Activated naive CD8-positive, alpha-beta T cell treated with anti-CD3 and anti-CD28 coated beads, Interleukin-2, amount 10 ng/mL, durations not matched to agents 7 days and 5 days (primary cell): Measurements from ENCODE around the gene KCNK6. TPM values are rescaled to one million over a fixed set of nuclear protein-coding genes. Genes with fewer than 3 reads are reported as not detected.

Source experiments
- ATAC-seq: fragments of 150-1000 bp; cut with Tn5 transposase; one replicate; pipeline ENCODE4 v1.10.0; 2021; ENCODE audit warnings: low read depth, moderate library complexity
- POLR2A ChIA-PET: fragments of 350-600 bp; sonication (Branson Sonifier 250); formaldehyde crosslinking; loops from one replicate; lab custom pipeline; 2021; ENCODE audit warnings: antibody characterized with exemption; lab: Charles Lee
- DNase-seq: peaks from one replicate; pipeline ENCODE4 v3.0.0; 2021
- H3K27ac Mint-ChIP-seq: one replicate; pipeline ENCODE4 v1.8.0; 2022; ENCODE audit warnings: mild to moderate bottlenecking, mixed read lengths
- H3K27me3 Mint-ChIP-seq: one replicate; pipeline ENCODE4 v1.8.0; 2022; ENCODE audit warnings: mild to moderate bottlenecking, moderate library complexity, mixed read lengths
- H3K36me3 Mint-ChIP-seq: one replicate; pipeline ENCODE4 v1.8.0; 2021; ENCODE audit warnings: mild to moderate bottlenecking, mixed read lengths
- H3K4me1 Mint-ChIP-seq: one replicate; pipeline ENCODE4 v1.8.0; 2021; ENCODE audit warnings: mixed read lengths
- H3K4me3 Mint-ChIP-seq: one replicate; pipeline ENCODE4 v1.8.0; 2022; ENCODE audit warnings: mild to moderate bottlenecking, moderate library complexity, mixed read lengths
- H3K9me3 Mint-ChIP-seq: one replicate; pipeline ENCODE4 v1.8.0; 2021; ENCODE audit warnings: mixed read lengths
- total RNA-seq, 2 experiments: library from RNA; stranded (reverse); gene quantifications; one replicate each; pipeline ENCODE4 v1.2.3, GENCODE V29; 2021

KCNK6 gene
- total RNA-seq, 2 experiments from 2014 or later, result 12.9 to 13.3 TPM

DNA sequence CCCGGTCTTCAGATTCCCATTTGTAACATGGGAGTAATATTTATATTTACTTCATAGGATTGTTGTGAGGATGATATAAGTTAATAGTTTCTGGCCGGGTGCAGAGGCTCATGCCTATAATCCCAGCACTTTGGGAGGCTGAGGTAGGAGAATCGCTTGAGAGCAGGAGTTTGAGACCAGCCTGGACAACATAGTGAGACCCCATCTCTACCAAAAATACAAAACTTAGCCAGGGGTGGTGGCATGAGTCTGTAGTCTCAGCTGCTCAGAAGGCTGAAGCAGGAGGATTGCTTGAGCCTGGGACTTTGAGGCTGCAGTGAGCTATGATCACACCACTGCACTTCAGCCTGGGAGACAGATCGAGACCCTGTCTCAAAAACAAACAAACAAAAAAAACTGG is 27.2 kb downstream of the KCNK6 start:
- Mint-ChIP-seq H3K27me3 (no peaks in the 10 kb centered on the region), H3K27ac (no peak overlapping the region), H3K4me3 (no peak overlapping the region), H3K36me3 (no peaks in the 10 kb centered on the region), H3K9me3 (no peaks in the 10 kb centered on the region), H3K4me1 (no peaks in the 10 kb centered on the region)
- DNase-seq, result no peak
- POLR2A ChIA-PET, result no interaction called here
- ATAC-seq, result no peak

DNA sequence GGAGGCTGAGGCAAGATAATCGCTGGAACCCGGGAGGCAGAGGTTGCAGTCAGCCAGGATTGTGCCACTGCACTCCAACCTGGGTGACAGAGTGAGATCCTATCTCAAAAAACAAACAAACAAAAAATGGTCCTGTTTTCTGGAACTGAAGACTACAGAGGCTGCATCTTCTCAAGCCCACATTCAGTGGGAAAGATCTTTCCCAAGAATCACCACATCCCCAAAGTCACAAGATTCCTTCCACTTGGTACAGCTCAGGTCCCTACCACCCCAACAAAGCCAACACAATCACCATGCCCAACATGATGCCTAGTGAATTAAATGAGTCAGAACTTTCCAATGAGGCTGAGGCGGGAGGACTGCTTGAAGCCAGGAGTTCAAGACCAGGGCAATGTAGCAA is 31.2 kb downstream of the KCNK6 start:
- Mint-ChIP-seq H3K4me3 (no peak overlapping the region), H3K9me3 (no peaks in the 10 kb centered on the region), H3K36me3 (no peaks in the 10 kb centered on the region)

DNA sequence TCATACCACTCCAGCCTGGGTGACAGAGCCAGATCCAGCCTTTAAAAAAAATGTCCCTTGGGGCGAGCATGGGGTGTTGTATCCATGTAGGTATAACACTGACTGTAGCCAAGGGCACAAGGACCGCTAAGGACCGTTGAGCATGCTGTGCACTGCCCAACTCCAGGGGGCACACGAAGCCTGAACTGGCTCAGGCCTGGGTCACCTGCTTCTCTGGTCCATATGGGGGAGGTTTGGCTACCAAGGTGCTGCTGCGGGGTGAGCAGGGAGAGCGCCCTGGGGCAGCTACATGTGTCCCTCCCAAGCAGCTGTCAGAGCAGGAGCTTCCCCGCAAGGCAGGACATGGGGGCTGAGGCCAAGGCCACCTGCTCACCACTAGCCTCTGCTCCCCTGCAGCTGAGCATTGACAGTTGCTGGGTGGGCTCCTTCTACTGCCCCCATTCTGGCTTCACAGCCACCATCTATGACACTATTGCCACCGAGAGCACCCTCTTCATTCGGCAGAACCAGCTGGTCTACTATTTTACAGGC is 32.3 kb downstream of the KCNK6 start:
- DNase-seq (no peak), ATAC-seq (no peak)
- no peak overlapping the region for H3K27ac Mint-ChIP-seq
- no peaks in the 10 kb centered on the region for H3K9me3 Mint-ChIP-seq
- H3K27me3 Mint-ChIP-seq, result peaks cover 6% of the 10 kb centered on the region
- no peaks in the 10 kb centered on the region for H3K36me3 Mint-ChIP-seq
- POLR2A ChIA-PET, result interaction anchor here (0.5 kb wide), 1 partner anchor 554 kb away, joined by 4 read pairs; no protein-coding TSS in a partner anchor
- no peak overlapping the region for H3K4me3 Mint-ChIP-seq
- no peaks in the 10 kb centered on the region for H3K4me1 Mint-ChIP-seq

More for the DNA sequence above, 31.2 kb downstream of the KCNK6 start:
- POLR2A ChIA-PET, result no interaction called here
- no peaks in the 10 kb centered on the region for H3K4me1 Mint-ChIP-seq
- DNase-seq (no peak), ATAC-seq (no peak)
- no peaks in the 10 kb centered on the region for H3K27me3 Mint-ChIP-seq
- no peak overlapping the region for H3K27ac Mint-ChIP-seq

DNA sequence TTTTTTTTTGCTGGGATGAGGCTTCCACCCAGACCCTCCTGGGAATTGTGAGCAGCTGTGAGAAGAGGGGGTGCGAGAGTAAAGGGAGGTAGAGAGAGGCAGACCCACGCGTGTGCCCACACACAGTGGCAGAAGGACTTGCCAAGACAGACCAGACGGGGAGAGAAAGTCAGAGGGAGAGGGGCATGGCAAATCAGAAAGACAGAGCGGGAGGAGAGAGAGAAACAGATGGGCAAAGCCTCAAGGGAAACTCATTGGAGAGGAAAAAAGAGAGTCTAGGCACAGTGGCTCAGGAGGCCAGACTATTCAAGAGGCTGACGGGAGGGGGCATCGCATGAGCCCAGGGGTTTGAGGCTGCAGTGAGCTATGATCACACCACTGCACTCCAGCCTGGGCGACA is 33.0 kb downstream of the KCNK6 start:
- no peaks in the 10 kb centered on the region for H3K9me3 Mint-ChIP-seq
- no peaks in the 10 kb centered on the region for H3K4me1 Mint-ChIP-seq
- H3K27me3 Mint-ChIP-seq, result peaks cover 9% of the 10 kb centered on the region
- H3K27ac Mint-ChIP-seq, result no peak overlapping the region
- ATAC-seq, result no peak
- no peaks in the 10 kb centered on the region for H3K36me3 Mint-ChIP-seq
- POLR2A ChIA-PET, result interaction anchor here (0.5 kb wide), 1 partner anchor 553 kb away, joined by 4 read pairs; no protein-coding TSS in a partner anchor
- H3K4me3 Mint-ChIP-seq, result no peak overlapping the region
- DNase-seq, result no peak

DNA sequence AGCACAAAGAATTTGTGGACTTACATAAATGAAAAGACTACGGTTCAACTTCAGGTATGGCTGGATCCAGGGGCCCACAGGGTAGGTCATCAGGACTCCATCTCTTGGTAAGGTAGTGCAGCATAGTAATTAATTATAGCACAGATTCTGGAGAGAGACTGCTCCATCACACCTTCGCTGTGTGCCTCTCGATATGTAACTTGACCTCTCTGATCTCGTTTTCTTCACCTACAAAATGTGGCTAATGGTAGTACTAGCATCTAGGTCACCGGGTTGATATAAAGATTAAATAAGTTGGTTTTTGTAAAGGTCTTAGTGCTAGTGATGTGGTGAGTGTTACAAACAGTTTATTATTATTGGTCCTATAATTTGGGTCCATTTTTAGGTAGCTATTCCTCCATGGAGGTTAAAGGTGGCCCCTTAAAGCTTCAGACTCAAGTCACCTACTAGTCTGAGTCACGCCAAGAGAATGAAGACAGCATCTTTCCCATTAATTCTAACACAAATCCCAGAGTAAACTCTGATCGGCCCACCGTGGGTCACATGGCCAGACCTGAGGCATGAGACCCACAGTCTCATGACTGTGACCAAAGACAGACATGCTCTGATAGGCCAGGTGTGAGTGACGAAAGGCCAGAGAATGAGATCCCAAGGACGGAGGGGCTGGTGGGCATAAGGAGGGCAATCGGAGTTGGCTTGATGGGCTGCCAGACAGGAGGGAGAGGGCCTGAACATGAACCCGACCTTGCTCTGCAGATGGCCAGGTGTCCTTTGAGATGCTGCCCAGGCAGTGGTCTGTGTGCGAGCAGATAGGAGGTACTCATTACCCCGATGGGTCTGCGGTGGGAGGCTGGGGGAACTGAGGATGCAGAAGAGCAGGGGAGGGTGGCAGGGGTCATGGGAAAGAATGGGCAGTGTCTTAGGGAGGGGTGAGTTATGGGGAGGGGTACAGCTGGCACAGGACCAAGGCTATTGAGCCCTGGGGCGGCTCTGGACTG is 36.4 kb downstream of the KCNK6 start:
- H3K4me1 Mint-ChIP-seq, result peaks cover 3% of the 10 kb centered on the region
- ATAC-seq (no peak), DNase-seq (no peak)
- POLR2A ChIA-PET, result no interaction called here
- H3K4me3 Mint-ChIP-seq, result no peak overlapping the region
- no peaks in the 10 kb centered on the region for H3K9me3 Mint-ChIP-seq
- H3K27me3 Mint-ChIP-seq, result peaks cover 37% of the 10 kb centered on the region
- H3K27ac Mint-ChIP-seq, result no peak overlapping the region
- H3K36me3 Mint-ChIP-seq, result no peaks in the 10 kb centered on the region

DNA sequence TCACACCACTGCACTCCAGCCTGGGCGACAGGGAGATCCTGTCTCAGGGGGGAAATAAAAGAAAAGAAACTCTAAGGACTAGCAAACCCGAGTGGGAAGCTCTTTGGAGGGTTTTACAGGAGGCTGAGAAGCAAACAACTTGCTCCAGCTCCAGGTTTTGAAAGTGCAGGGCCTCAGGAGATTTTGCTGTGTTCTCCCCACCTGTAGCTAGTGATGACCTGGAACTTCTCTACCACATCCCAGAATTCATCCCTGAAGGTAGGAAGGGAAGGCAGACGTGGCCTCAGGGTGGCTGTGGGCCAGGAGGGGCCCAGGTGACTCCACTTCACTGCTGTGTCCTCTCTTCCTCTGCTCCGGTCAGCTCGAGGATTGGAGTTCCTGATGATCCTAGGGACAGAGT is 38.4 kb downstream of the KCNK6 start:
- Mint-ChIP-seq H3K27me3 (peaks cover 44% of the 10 kb centered on the region), H3K36me3 (no peaks in the 10 kb centered on the region), H3K4me1 (peaks cover 10% of the 10 kb centered on the region), H3K4me3 (no peak overlapping the region), H3K27ac (no peak overlapping the region), H3K9me3 (no peaks in the 10 kb centered on the region)
- DNase-seq (no peak), ATAC-seq (no peak)
- POLR2A ChIA-PET, result no interaction called here

DNA sequence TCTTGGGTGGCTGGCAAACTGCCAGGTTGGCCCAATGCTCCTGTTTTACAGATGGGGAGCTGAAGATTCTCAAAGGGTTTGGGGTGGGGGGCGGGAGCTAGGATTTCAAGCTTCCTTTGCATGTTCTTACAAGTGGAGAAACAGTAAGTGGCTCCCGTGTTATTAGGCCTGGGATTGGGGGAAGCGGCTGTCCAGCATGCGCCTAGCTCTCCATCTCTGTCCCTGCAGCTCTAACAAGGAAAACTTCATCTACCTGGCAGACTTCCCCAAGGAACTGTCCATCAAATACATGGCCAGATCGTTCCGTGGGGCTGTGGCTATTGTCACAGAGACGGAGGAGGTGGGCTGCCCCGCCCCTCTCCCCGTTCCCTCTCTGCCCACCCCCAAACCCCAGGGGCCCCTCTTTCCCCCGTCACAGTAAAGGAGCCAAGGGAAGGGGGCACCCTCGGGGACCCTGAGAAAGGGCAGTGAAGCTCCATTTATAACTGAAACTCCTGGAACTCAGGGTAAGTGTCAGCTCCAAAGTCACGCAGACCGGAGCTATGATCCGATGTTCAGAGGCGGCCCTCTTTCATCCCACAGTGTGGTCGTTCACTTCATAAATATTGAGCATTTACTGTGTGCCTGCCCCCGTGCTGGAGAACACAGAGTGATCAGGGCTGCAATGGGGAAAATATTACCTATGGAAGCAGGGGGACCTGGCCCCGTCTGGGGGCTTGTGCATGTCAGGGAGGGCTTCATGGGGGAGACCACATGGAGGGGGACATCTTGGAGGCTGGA is 39.8 kb downstream of the KCNK6 start:
- Mint-ChIP-seq H3K4me3 (no peak overlapping the region), H3K4me1 (peaks cover 10% of the 10 kb centered on the region), H3K27me3 (peaks cover 44% of the 10 kb centered on the region), H3K9me3 (no peaks in the 10 kb centered on the region), H3K27ac (no peak overlapping the region), H3K36me3 (no peaks in the 10 kb centered on the region)
- ATAC-seq (no peak), DNase-seq (no peak)
- POLR2A ChIA-PET, result interaction anchor here (0.6 to 0.7 kb wide), 2 partner anchors 15 to 294 kb away, joined by 3 to 4 read pairs; partner anchors contain the start of gene PSMD8

DNA sequence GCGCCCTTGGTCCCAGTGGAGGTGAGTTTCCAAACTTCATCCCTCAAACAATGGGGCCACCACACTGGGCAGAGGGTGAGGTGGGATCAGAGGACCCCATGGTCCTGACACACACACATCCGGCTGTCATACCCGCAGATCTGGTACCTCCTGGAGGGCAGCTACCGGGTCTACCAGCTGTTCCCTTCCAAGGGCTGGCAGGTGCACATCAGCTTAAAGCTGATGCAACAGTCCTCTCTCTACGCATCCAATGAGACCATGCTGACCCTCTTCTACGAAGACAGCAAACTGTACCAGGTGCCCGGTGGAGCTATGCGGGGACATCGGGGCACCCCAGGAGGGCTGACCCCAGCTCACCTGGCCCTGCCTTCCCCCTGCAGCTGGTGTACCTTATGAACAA is 40.7 kb downstream of the KCNK6 start:
- Mint-ChIP-seq H3K4me3 (peak overlapping the region; percentile 89), H3K9me3 (no peaks in the 10 kb centered on the region), H3K27ac (no peak overlapping the region), H3K27me3 (peaks cover 44% of the 10 kb centered on the region), H3K4me1 (peaks cover 10% of the 10 kb centered on the region), H3K36me3 (no peaks in the 10 kb centered on the region)
- ATAC-seq (no peak), DNase-seq (no peak)
- POLR2A ChIA-PET, result interaction anchor here (0.7 kb wide), 1 partner anchor 14 kb away, joined by 3 read pairs; the partner anchor contains the start of gene PSMD8

DNA sequence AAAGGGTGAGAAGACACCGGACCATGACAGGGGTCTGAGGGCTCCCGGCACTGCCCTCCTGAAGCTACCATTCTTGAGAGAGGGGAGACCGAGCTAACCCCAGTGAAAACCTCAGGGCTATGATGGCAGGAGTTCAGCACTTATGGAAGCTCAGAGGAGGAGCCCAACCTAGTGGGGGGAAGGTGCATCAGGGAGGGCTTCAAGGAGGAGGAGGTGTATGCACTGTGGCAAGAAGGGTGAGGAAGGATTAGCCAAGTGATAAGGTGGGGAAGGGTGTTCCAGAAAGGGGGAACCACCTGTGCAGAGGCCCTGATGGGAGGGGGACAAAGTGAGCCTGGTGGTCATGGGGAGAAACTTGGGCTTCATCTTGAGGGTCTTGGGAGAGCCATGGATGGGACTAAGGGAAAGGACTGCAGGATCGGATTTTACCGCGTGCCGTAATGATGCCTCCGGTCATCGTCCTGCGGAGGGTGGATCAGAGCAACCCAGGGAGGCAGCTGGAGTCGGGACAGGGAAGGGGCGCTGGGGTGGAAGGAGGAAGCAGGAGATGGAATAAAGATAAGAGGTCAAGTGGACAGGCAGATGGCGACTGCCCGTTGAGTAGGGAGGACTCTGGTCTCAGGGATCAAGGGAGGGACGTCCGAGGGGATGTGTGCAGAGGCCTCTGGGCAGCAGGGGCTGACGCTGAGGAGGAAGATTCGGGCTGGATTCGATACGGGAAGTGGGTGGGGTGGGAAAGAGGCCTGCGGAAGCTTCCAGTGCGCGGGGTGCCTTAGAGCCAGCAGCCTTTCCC is 41.4 kb downstream of the KCNK6 start:
- H3K27ac Mint-ChIP-seq, result no peak overlapping the region
- no peaks in the 10 kb centered on the region for H3K36me3 Mint-ChIP-seq
- no peak for ATAC-seq
- DNase-seq, result no peak
- H3K27me3 Mint-ChIP-seq, result peaks cover 44% of the 10 kb centered on the region
- H3K4me1 Mint-ChIP-seq, result peaks cover 10% of the 10 kb centered on the region
- POLR2A ChIA-PET, result interaction anchor here (0.7 to 1.3 kb wide), 3 partner anchors 13 to 27 kb away, joined by 3 to 4 read pairs (median 3); partner anchors contain the start of genes GGN and PSMD8
- H3K4me3 Mint-ChIP-seq, result peak overlapping the region; percentile 89
- no peaks in the 10 kb centered on the region for H3K9me3 Mint-ChIP-seq

DNA sequence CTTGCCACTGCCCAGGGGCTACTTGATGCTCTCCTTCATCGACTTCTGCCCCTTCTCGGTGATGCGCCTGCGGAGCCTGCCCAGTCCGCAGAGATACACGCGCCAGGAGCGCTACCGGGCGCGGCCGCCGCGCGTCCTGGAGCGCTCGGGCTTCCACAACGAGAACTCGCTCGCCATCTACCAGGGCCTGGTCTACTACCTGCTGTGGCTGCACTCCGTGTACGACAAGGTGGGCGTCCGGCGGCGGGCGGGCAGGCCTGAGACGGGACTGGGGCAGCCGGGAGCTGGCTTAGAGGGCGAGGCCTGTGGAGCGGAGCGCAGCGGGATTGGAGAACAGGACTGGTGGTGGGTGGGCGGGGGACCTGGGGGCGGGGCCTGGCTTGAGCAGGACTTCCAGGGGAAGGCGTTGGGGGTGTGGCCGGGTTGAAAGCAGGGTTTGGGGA is 42.0 kb downstream of the KCNK6 start:
- POLR2A ChIA-PET, result interaction anchor here (0.7 to 1.3 kb wide), 4 partner anchors 13 to 26 kb away, joined by 3 to 6 read pairs (median 4); partner anchors contain the start of genes GGN and PSMD8
- no peak overlapping the region for H3K27ac Mint-ChIP-seq
- H3K4me3 Mint-ChIP-seq, result peak overlapping the region; percentile 89
- H3K36me3 Mint-ChIP-seq, result no peaks in the 10 kb centered on the region
- peak; percentile 76 for ATAC-seq
- H3K9me3 Mint-ChIP-seq, result no peaks in the 10 kb centered on the region
- DNase-seq, result peak; percentile 80
- peaks cover 10% of the 10 kb centered on the region for H3K4me1 Mint-ChIP-seq
- peaks cover 41% of the 10 kb centered on the region for H3K27me3 Mint-ChIP-seq

DNA sequence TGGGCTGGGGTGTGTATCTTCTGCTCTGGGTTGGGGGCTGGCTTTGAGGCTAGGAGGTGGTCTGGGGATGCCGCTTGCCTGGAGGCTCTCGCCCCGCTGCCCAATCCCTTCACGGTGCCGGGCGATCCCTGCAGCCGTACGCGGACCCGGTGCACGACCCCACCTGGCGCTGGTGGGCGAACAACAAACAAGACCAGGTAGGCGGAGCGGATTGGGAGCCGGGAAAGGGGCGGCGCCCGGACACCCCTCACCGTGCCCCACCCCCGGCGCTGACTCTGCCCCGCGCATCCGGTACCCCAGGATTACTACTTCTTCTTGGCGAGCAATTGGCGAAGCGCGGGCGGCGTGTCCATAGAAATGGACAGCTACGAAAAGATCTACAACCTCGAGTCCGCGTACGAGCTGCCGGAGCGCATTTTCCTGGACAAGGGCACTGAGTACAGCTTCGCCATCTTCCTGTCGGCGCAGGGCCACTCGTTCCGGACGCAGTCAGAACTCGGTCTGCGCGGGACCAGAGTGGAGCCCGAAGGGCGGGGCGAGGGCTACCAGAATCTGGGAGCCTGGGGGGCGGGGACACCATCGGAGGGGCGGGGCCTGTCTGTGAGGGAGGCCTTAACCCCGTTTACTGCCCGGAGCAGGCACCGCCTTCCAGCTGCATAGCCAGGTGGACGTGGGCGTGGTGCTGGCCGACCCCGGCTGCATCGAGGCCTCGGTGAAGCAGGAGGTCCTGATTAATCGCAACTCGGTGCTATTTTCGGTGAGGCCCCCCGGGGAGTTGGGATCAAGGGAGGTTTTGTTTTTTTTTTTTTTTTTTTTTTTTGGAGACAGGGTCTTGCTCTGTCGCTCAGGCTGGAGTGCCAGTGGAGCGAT is 42.7 kb downstream of the KCNK6 start:
- no peaks in the 10 kb centered on the region for H3K9me3 Mint-ChIP-seq
- POLR2A ChIA-PET, result interaction anchor here (1.0 to 1.3 kb wide), 4 partner anchors 12 to 41 kb away, joined by 3 to 6 read pairs (median 4); partner anchors contain the start of genes FAM98C, GGN and PSMD8
- H3K4me1 Mint-ChIP-seq, result peaks cover 10% of the 10 kb centered on the region
- H3K4me3 Mint-ChIP-seq, result peak overlapping the region; percentile 89
- peak; percentile 75 for ATAC-seq
- peak overlapping the region; percentile 73 for H3K27ac Mint-ChIP-seq
- peak; percentile 87 for DNase-seq
- peaks cover 35% of the 10 kb centered on the region for H3K27me3 Mint-ChIP-seq
- no peaks in the 10 kb centered on the region for H3K36me3 Mint-ChIP-seq
